Measurements from ENCODE around the gene C14orf180. TPM values are rescaled to one million over a fixed set of nuclear protein-coding genes. Genes with fewer than 3 reads are reported as not detected.

The C14orf180 gene
- total RNA-seq, 4 donors from 2014 or later, result 0.13 to 1.5 (median 0.53) TPM

- 83 to 86% methylated on average over 21 of the region's 23 CpGs for WGBS, 2 donors
- no peak for DNase-seq
- Histone ChIP-seq H3K27me3 (no peaks in the 10 kb centered on the region), H3K36me3 (no peaks in the 10 kb centered on the region), H3K27ac (no peak overlapping the region), H3K9me3 (no peaks in the 10 kb centered on the region), H3K4me1 (no peaks in the 10 kb centered on the region), H3K4me3 (replicated peaks in 1 of 3) (no peak overlapping the region)
- TF ChIP-seq CTCF (IDR thresholded peaks at IDR 0.05) (no peak), POLR2A (IDR thresholded peaks at IDR 0.05) (no peak)
- intact Hi-C loops (cut with DNase I), result no loop called here
These were observed 10.8 kb downstream of the C14orf180 start for GRCh38 chr14:104590240-104590965.

- no peaks in the 10 kb centered on the region for H3K4me1 ChIP-seq
- no peaks in the 10 kb centered on the region for H3K36me3 ChIP-seq
- 71% methylated on average over 3 of the region's 7 CpGs; no CpG with 5 or more reads in 1 of the 2 donors for WGBS, 2 donors
- no peaks in the 10 kb centered on the region for H3K27me3 ChIP-seq
- DNase-seq, result no peak
- no peak overlapping the region for H3K27ac ChIP-seq
- TF ChIP-seq CTCF (IDR thresholded peaks at IDR 0.05), result no peak
- no peak for TF ChIP-seq POLR2A (IDR thresholded peaks at IDR 0.05)
- no peaks in the 10 kb centered on the region for H3K9me3 ChIP-seq
- intact Hi-C loops (cut with DNase I), result no loop called here
- no peak overlapping the region for H3K4me3 ChIP-seq (replicated peaks in 1 of 3)
These were observed 11.5 kb downstream of the C14orf180 start for GRCh38 chr14:104591031-104591430.

GRCh38 chr14:104591506-104592291 lies 12.1 kb downstream of the C14orf180 start:
- no peaks in the 10 kb centered on the region for H3K27me3 ChIP-seq
- no peaks in the 10 kb centered on the region for H3K36me3 ChIP-seq
- H3K4me1 ChIP-seq, result no peaks in the 10 kb centered on the region
- no peak for DNase-seq
- WGBS, 2 donors, result 74 to 79% methylated on average over 10 to 18 of the region's 26 CpGs
- intact Hi-C loops (cut with DNase I), result no loop called here
- no peak for TF ChIP-seq POLR2A (IDR thresholded peaks at IDR 0.05)
- no peak for TF ChIP-seq CTCF (IDR thresholded peaks at IDR 0.05)
- H3K4me3 ChIP-seq (replicated peaks in 1 of 3), result no peak overlapping the region
- H3K27ac ChIP-seq, result no peak overlapping the region
- no peaks in the 10 kb centered on the region for H3K9me3 ChIP-seq

DNA sequence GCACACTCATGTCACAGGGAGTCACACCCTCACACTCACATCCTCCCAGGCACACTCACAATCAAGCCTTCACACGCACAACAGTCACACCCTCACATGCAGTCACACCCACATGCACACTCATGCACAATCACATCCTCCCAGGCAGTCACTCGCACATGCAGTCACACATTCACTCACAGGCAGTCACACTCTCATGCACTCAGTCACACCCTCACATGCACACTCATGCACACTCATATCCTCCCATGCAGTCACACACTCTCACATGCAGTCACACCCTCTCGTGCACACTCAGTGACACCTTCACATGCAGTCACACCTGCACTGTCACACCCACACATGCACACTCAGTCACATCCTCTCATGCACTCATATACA lies 12.7 kb downstream of the C14orf180 start:
- H3K27me3 ChIP-seq, result no peaks in the 10 kb centered on the region
- no peak for TF ChIP-seq POLR2A (IDR thresholded peaks at IDR 0.05)
- TF ChIP-seq CTCF (IDR thresholded peaks at IDR 0.05), result no peak

DNA sequence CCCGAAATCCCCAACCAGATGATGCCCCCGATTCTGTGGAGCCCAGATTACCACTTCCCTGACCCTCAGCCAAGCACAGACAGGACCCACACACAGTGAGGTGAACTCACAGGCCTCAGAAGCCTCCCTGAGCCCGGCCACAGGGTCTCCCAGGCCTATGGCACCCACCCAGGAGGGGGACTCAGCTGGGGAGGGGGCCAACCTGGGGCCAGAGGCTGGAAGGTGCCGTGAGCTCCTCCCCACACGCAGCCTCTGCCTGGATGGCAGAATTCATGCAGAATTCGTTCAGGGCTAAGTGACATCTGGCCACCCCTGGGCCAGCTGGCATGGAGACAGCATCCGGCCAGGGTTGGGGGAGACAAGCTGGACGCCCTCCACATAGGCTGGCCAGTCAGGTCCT lies 13.2 kb downstream of the C14orf180 start:
- Histone ChIP-seq H3K9me3 (no peaks in the 10 kb centered on the region), H3K36me3 (no peaks in the 10 kb centered on the region), H3K27ac (no peak overlapping the region), H3K4me3 (replicated peaks in 1 of 3) (no peak overlapping the region), H3K4me1 (no peaks in the 10 kb centered on the region), H3K27me3 (no peaks in the 10 kb centered on the region)
- intact Hi-C loops (cut with DNase I), result no loop called here
- no peak for TF ChIP-seq CTCF (IDR thresholded peaks at IDR 0.05)
- TF ChIP-seq POLR2A (IDR thresholded peaks at IDR 0.05), result no peak
- no peak for DNase-seq
- 79 to 82% methylated on average over 8 of the region's 8 CpGs for WGBS, 2 donors

More for the DNA sequence above, 12.7 kb downstream of the C14orf180 start:
- no peaks in the 10 kb centered on the region for H3K36me3 ChIP-seq
- no peaks in the 10 kb centered on the region for H3K4me1 ChIP-seq
- DNase-seq, result no peak
- H3K9me3 ChIP-seq, result no peaks in the 10 kb centered on the region
- H3K4me3 ChIP-seq (replicated peaks in 1 of 3), result no peak overlapping the region
- intact Hi-C loops (cut with DNase I), result no loop called here
- no peak overlapping the region for H3K27ac ChIP-seq
- WGBS, 2 donors, result 84 to 94% methylated on average over 3 of the region's 3 CpGs
